GM12878 (cell line): ENCODE measurements around the gene LIN54. TPM values are rescaled to one million over a fixed set of nuclear protein-coding genes. Genes with fewer than 3 reads are reported as not detected.

Experiments
- ATAC-seq: fragments of 200-7000 bp; cut with Tn5 transposase; 3 replicates; pipeline ENCODE4 v1.9.1; 2020; ENCODE audit warnings: mild to moderate bottlenecking, moderate library complexity
- BruUV-seq: library from RNA; stranded (reverse); fragments of 400-500 nt; replicated peaks from 2 replicates; lab custom pipeline; 2021; lab: Mats Ljungman, UMichigan
- CTCF ChIA-PET: fragments of 300-600 bp; sonication (Branson Sonifier 250); formaldehyde crosslinking; extraction: SDS; loops from one replicate; lab custom pipeline; 2021; ENCODE audit warnings: inconsistent platforms; lab: Yijun Ruan, JAX
- POLR2A ChIA-PET: fragments of 350-600 bp; formaldehyde crosslinking; extraction: SDS; loops from one replicate; lab custom pipeline; 2021; ENCODE audit warnings: inconsistent platforms; lab: Charles Lee
- RAD21 ChIA-PET: fragments of 300-600 bp; sonication (Branson Sonifier 250); formaldehyde crosslinking; loops from one replicate; lab custom pipeline; 2023; ENCODE audit warnings: antibody characterized with exemption; ENCODE audit not compliant: unreplicated experiment; lab: Charles Lee
- SMC1A ChIA-PET: fragments of 300-600 bp; sonication (Branson Sonifier 250); formaldehyde crosslinking; loops from one replicate; lab custom pipeline; 2023; ENCODE audit not compliant: unreplicated experiment, uncharacterized antibody; lab: Charles Lee
- DNase-seq: peaks from one replicate; pipeline ENCODE4 v3.0.0-alpha.2; 2011; ENCODE audit warnings: low read depth, low spot score
- FAIRE-seq: peaks from 3 replicates; lab custom pipeline; 2011; peaks lifted over from hg19 to GRCh38; lab: Jason Lieb, UNC
- H2AFZ ChIP-seq: 2 replicates; pipeline ENCODE4 v1.6.0; 2011; ENCODE audit warnings: low read depth, low read length, control low read depth; ENCODE audit not compliant: control insufficient read depth
- H3K27ac ChIP-seq: 2 replicates; pipeline ENCODE4 v1.5.1; 2011; ENCODE audit warnings: control low read depth; ENCODE audit not compliant: control insufficient read depth, insufficient read depth
- H3K27me3 ChIP-seq, 2 experiments: replicated peaks in 1 of 2; 2 replicates each; pipeline versions ENCODE4 v1.6.0 to v1.6.1; 2011; ENCODE audit warnings: low read length in 1 of 2; ENCODE audit not compliant: control insufficient read depth in 2 of 2, insufficient read depth in 2 of 2
- H3K36me3 ChIP-seq, 2 experiments: 2 replicates each; pipeline ENCODE4 v1.5.1; 2011; ENCODE audit warnings: low read length in 1 of 2; ENCODE audit not compliant: control insufficient read depth in 2 of 2, insufficient read depth in 2 of 2
- H3K4me1 ChIP-seq: 2 replicates; pipeline ENCODE4 v1.6.1; 2011; ENCODE audit warnings: mild to moderate bottlenecking, low read length, moderate library complexity, mixed read lengths; ENCODE audit not compliant: control insufficient read depth, insufficient read depth
- H3K4me2 ChIP-seq: 2 replicates; pipeline ENCODE4 v1.6.0; 2011; ENCODE audit warnings: control low read depth; ENCODE audit not compliant: control insufficient read depth, insufficient read depth
- H3K4me3 ChIP-seq: fragments of 200-600 bp; sonication (generic); 2 replicates; pipeline ENCODE4 v1.5.1; 2016
- H3K79me2 ChIP-seq: 2 replicates; pipeline ENCODE4 v1.6.0; 2011; ENCODE audit warnings: low read length; ENCODE audit not compliant: control insufficient read depth, insufficient read depth
- H3K9ac ChIP-seq: 2 replicates; pipeline ENCODE4 v1.8.0; 2011; ENCODE audit warnings: low read length, control low read depth, mixed read lengths; ENCODE audit not compliant: control insufficient read depth, insufficient read depth
- H3K9me3 ChIP-seq: replicated peaks from 3 replicates; pipeline ENCODE4 v1.5.1; 2011; ENCODE audit warnings: mild to moderate bottlenecking, low read length; ENCODE audit not compliant: control insufficient read depth, insufficient read depth
- H4K20me1 ChIP-seq: 2 replicates; pipeline ENCODE4 v1.6.0; 2011; ENCODE audit not compliant: control insufficient read depth, insufficient read depth
- ATF2 ChIP-seq: IDR thresholded peaks from 2 replicates; pipeline ENCODE4 v1.6.1; 2012; ENCODE audit warnings: low read length, inconsistent platforms
- ATF7 ChIP-seq: fragments of 450-650 bp; IDR thresholded peaks from 2 replicates; pipeline ENCODE4 v1.6.1; 2016; ENCODE audit warnings: low read depth, mild to moderate bottlenecking
- BCL11A ChIP-seq: IDR thresholded peaks from 2 replicates; pipeline ENCODE4 v1.6.1; 2011; ENCODE audit warnings: low read depth, low read length
- BCL3 ChIP-seq: IDR thresholded peaks from 2 replicates; pipeline ENCODE4 v1.6.1; 2011; ENCODE audit warnings: borderline replicate concordance, low read depth, mild to moderate bottlenecking, moderate library complexity, low read length; ENCODE audit not compliant: insufficient read depth, poor library complexity, severe bottlenecking
- CREM ChIP-seq: IDR thresholded peaks from 2 replicates; pipeline ENCODE4 v1.6.1; 2014; ENCODE audit warnings: antibody characterized with exemption, low read depth
- E4F1 ChIP-seq: fragments of 450-650 bp; IDR thresholded peaks from 2 replicates; pipeline ENCODE4 v1.6.1; 2018; ENCODE audit warnings: borderline replicate concordance, mild to moderate bottlenecking; ENCODE audit not compliant: partially characterized antibody
- FOXK2 ChIP-seq: fragments of 450-650 bp; IDR thresholded peaks from 2 replicates; pipeline ENCODE4 v1.6.1; 2017; ENCODE audit warnings: mild to moderate bottlenecking, moderate library complexity
- GABPA ChIP-seq: IDR thresholded peaks from 2 replicates; pipeline ENCODE4 v1.6.1; 2014; ENCODE audit warnings: antibody characterized with exemption, low read depth, mild to moderate bottlenecking, inconsistent platforms
- GATAD2B ChIP-seq: fragments of 450-650 bp; conservative IDR thresholded peaks from 2 replicates; pipeline ENCODE4 v1.6.1; 2017; ENCODE audit warnings: low read depth, mild to moderate bottlenecking, moderate library complexity
- IRF4 ChIP-seq: IDR thresholded peaks from 2 replicates; pipeline ENCODE4 v1.6.1; 2011; ENCODE audit warnings: low read depth, low read length
- KDM1A ChIP-seq: fragments of 200-600 bp; sonication (generic); IDR thresholded peaks from 2 replicates; pipeline ENCODE4 v1.6.1; 2016; ENCODE audit warnings: borderline replicate concordance
- NRF1 ChIP-seq: conservative IDR thresholded peaks from 2 replicates; pipeline ENCODE4 v1.6.1; 2011; ENCODE audit warnings: mild to moderate bottlenecking, low read depth, low read length, improper control_type of control experiment
- PBX3 ChIP-seq: IDR thresholded peaks from 2 replicates; pipeline ENCODE4 v1.6.1; 2011; ENCODE audit warnings: mild to moderate bottlenecking, low read depth, low read length, moderate library complexity; ENCODE audit not compliant: insufficient replicate concordance
- RAD21 ChIP-seq: IDR thresholded peaks from 2 replicates; pipeline ENCODE4 v1.6.1; 2011; ENCODE audit warnings: mild to moderate bottlenecking, low read depth, low read length, moderate library complexity; ENCODE audit not compliant: insufficient read depth
- RELA ChIP-seq: fragments of 450-650 bp; IDR thresholded peaks from 2 replicates; pipeline ENCODE4 v1.8.0; 2014; ENCODE audit warnings: borderline replicate concordance; ENCODE audit not compliant: partially characterized antibody
- SIN3A ChIP-seq: IDR thresholded peaks from 2 replicates; pipeline ENCODE4 v1.6.1; 2012; ENCODE audit warnings: low read depth, low read length, improper control_type of control experiment
- SMAD5 ChIP-seq: IDR thresholded peaks from 2 replicates; pipeline ENCODE4 v1.6.1; 2016; ENCODE audit warnings: antibody characterized with exemption, low read depth
- ZBED1 ChIP-seq: IDR thresholded peaks from 2 replicates; pipeline ENCODE4 v1.6.1; 2016; ENCODE audit warnings: borderline replicate concordance
- in situ Hi-C: fragments of 300-500 bp; cut with MboI; formaldehyde crosslinking; loops from 9 replicates; pipeline ENCODE4 v1.14.3; 2018; ENCODE audit warnings: mixed read lengths
- intact Hi-C: fragments of 100-400 bp; cut with micrococcal nuclease; formaldehyde crosslinking; loops from one replicate; pipeline ENCODE4 v1.14.2; 2022; ENCODE audit not compliant: unreplicated experiment
- polyA plus RNA-seq, 11 experiments: library from polyadenylated mRNA; depleted of rRNA in 4 of 11; unstranded in 6 of 11; stranded (reverse) in 5 of 11; fragments of >200 nt; fragmentation: Nextera tagmentation in 4 of 11; fragmentation: Illumina TruSeq in 1 of 11; extraction: Ambion mirVana in 4 of 11; extraction: Trizol in 1 of 11; gene quantifications; 1 replicate in 1 of 11; 2 replicates in 10 of 11; pipeline versions ENCODE4 v1.2.1 to v1.2.3, GENCODE V29; 2011 to 2016; ENCODE audit warnings: inconsistent platforms in 2 of 11, missing spikeins in 2 of 11, low read depth in 1 of 11
- total RNA-seq, 4 experiments: library from RNA; depleted of rRNA in 3 of 4; stranded (reverse); fragments of >200 nt in 3 of 4; fragmentation: Illumina TruSeq in 1 of 4; extraction: Trizol in 1 of 4; gene quantifications; 2 replicates each; pipeline versions ENCODE4 v1.2.1 to v1.2.3, GENCODE V29; 2013 to 2021

LIN54 gene
- total and polyA plus RNA-seq, 10 of the 15 experiments (the other 5 are each of a cell fraction or from before 2014, with no cell fraction given), result 1.5 to 20.4 (median 12.2) TPM

GRCh38 chr4:82921795-82922194, 88.8 kb downstream of the LIN54 start:
- Histone ChIP-seq H3K36me3 (no peaks in the 10 kb centered on the region; a peak in 1 of 4 replicates), H3K27me3 (no peaks in the 10 kb centered on the region), H3K9me3 (no peaks in the 10 kb centered on the region), H3K4me1 (no peaks in the 10 kb centered on the region), H3K27ac (no peak overlapping the region), H3K79me2 (no peaks in the 10 kb centered on the region), H3K9ac (no peak overlapping the region), H4K20me1 (no peaks in the 10 kb centered on the region), H2AFZ (no peak overlapping the region), H3K4me3 (no peak overlapping the region), H3K4me2 (no peak overlapping the region)
- DNase-seq (no peak), ATAC-seq (no peak), FAIRE-seq (no peak)
- ChIA-PET SMC1A (no interaction called here), POLR2A (interaction anchor here (0.6 to 1.0 kb wide), 2 partner anchors 49 to 1429 kb away, joined by 3 read pairs; no protein-coding TSS in a partner anchor), CTCF (interaction anchor here (0.9 kb wide), 1 partner anchor 88 kb away, joined by 4 read pairs; no protein-coding TSS in a partner anchor), RAD21 (no interaction called here)
- TF ChIP-seq FOXK2 (no peak), NRF1 (no peak), KDM1A (no peak), ZBED1 (no peak), CREM (no peak), BCL3 (no peak), ATF2 (no peak), RELA (no peak), GATAD2B (no peak), SMAD5 (no peak), SIN3A (no peak), ATF7 (no peak), PBX3 (no peak), IRF4 (no peak), BCL11A (no peak), GABPA (no peak), RAD21 (no peak), E4F1 (no peak)
- intact Hi-C loops (no loop called here), in situ Hi-C loops (no loop called here)
- BruUV-seq, result no TSS peak
